ENCODE measurements around the gene COBLL1.

GRCh38 chr2:164692114-164692513 is 149.5 kb downstream of the COBLL1 start:
- TF ChIP-seq CTCF (optimal IDR thresholded peaks at IDR 0.05 in 1 of 3, IDR thresholded peaks at IDR 0.05 in 1 of 3, conservative IDR thresholded peaks at IDR 0.05 in 1 of 3; ENCODE audit: extremely low read depth in 1 of 3, insufficient read depth in 2 of 3, low read length in 3 of 3): no peak
- TF ChIP-seq EZH2 (IDR thresholded peaks at IDR 0.05; ENCODE audit: low read length): no peak
